Activated T-helper 1 cell treated with Interleukin-2 at 50 U/mL for 16 hours (primary cell): Measurements from ENCODE around the gene SATB2.

Experiments
- DNase-seq: peaks from one replicate; pipeline ENCODE4 v3.0.0-alpha.2; 2020; ENCODE audit warnings: low read depth

Gene SATB2

GRCh38 chr2:199405241-199405640 lies 52.5 kb downstream of the SATB2 start:
- no peak for DNase-seq

- no peak for DNase-seq
Measured at GRCh38 chr2:199404841-199405240, 52.9 kb downstream of the SATB2 start.

GRCh38 chr2:199395311-199395710 lies 62.4 kb downstream of the SATB2 start:
- DNase-seq, result no peak

GRCh38 chr2:199392363-199392762 lies 65.4 kb downstream of the SATB2 start:
- DNase-seq, result no peak

- DNase-seq, result no peak
Measured at GRCh38 chr2:199388728-199389268, 68.9 kb downstream of the SATB2 start.

GRCh38 chr2:199384043-199384442 lies 73.7 kb downstream of the SATB2 start:
- DNase-seq, result no peak

GRCh38 chr2:199383021-199383420 lies 74.7 kb downstream of the SATB2 start:
- no peak for DNase-seq

GRCh38 chr2:199382091-199382490 lies 75.6 kb downstream of the SATB2 start:
- no peak for DNase-seq

- no peak for DNase-seq
Measured at GRCh38 chr2:199381531-199381930, 76.2 kb downstream of the SATB2 start.

- no peak for DNase-seq
Measured at GRCh38 chr2:199378948-199379650, 78.6 kb downstream of the SATB2 start.

- no peak for DNase-seq
Measured at GRCh38 chr2:199370150-199370780, 87.5 kb downstream of the SATB2 start.

GRCh38 chr2:199366406-199366805 lies 91.3 kb downstream of the SATB2 start:
- no peak for DNase-seq

GRCh38 chr2:199364153-199364552 lies 93.6 kb downstream of the SATB2 start:
- DNase-seq, result no peak

GRCh38 chr2:199356412-199356811 lies 101.3 kb downstream of the SATB2 start:
- no peak for DNase-seq

- no peak for DNase-seq
Measured at GRCh38 chr2:199348871-199349270, 108.9 kb downstream of the SATB2 start.

GRCh38 chr2:199344012-199344411 lies 113.7 kb downstream of the SATB2 start:
- no peak for DNase-seq

GRCh38 chr2:199342334-199342733 lies 115.4 kb downstream of the SATB2 start:
- no peak for DNase-seq

GRCh38 chr2:199341123-199341522 lies 116.6 kb downstream of the SATB2 start:
- DNase-seq, result no peak

GRCh38 chr2:199339891-199340605 lies 117.7 kb downstream of the SATB2 start:
- no peak for DNase-seq

- no peak for DNase-seq
Measured at GRCh38 chr2:199336546-199336945, 121.2 kb downstream of the SATB2 start.

- DNase-seq, result no peak
Measured at GRCh38 chr2:199335502-199335901, 122.2 kb downstream of the SATB2 start.

GRCh38 chr2:199329466-199329865 lies 128.3 kb downstream of the SATB2 start:
- no peak for DNase-seq

- no peak for DNase-seq
Measured at GRCh38 chr2:199329031-199329430, 128.7 kb downstream of the SATB2 start.
